NCI-H69 (cell line): Measurements from ENCODE around the gene CHIC2.

Source experiments
- DNase-seq: peaks from one replicate; lab custom pipeline; 2025; lab: John Stamatoyannopoulos, UW

The CHIC2 gene

GRCh38 chr4:54005475-54005874 lies 58.9 kb downstream of the CHIC2 start:
- no peak for DNase-seq

- no peak for DNase-seq
These were observed 59.9 kb downstream of the CHIC2 start for GRCh38 chr4:54004463-54004862.

- DNase-seq, result no peak
These were observed 62.6 kb downstream of the CHIC2 start for GRCh38 chr4:54001668-54002365.

- DNase-seq, result no peak
These were observed 66.5 kb downstream of the CHIC2 start for GRCh38 chr4:53997898-53998297.

GRCh38 chr4:53994382-53995102 lies 69.9 kb downstream of the CHIC2 start:
- DNase-seq, result no peak

GRCh38 chr4:53992785-53993184 lies 71.6 kb downstream of the CHIC2 start:
- DNase-seq, result no peak

GRCh38 chr4:53991821-53992220 lies 72.6 kb downstream of the CHIC2 start:
- DNase-seq, result no peak

GRCh38 chr4:53990641-53991040 lies 73.8 kb downstream of the CHIC2 start:
- DNase-seq, result no peak

GRCh38 chr4:53987761-53988171 lies 76.6 kb downstream of the CHIC2 start:
- no peak for DNase-seq

GRCh38 chr4:53986062-53986461 lies 78.3 kb downstream of the CHIC2 start:
- no peak for DNase-seq

- no peak for DNase-seq
These were observed 82.8 kb downstream of the CHIC2 start for GRCh38 chr4:53981567-53981966.

GRCh38 chr4:53981066-53981465 lies 83.3 kb downstream of the CHIC2 start:
- DNase-seq, result no peak

GRCh38 chr4:53974561-53974960 lies 89.8 kb downstream of the CHIC2 start:
- DNase-seq, result no peak

- no peak for DNase-seq
These were observed 96.4 kb downstream of the CHIC2 start for GRCh38 chr4:53967986-53968385.

- peak; percentile 66 for DNase-seq
These were observed 100.6 kb downstream of the CHIC2 start for GRCh38 chr4:53963781-53964180.

- DNase-seq, result no peak
These were observed 101.1 kb downstream of the CHIC2 start for GRCh38 chr4:53963336-53963735.

GRCh38 chr4:53962516-53963225 lies 101.7 kb downstream of the CHIC2 start:
- DNase-seq, result peak; percentile 35

GRCh38 chr4:53961351-53961750 lies 103.1 kb downstream of the CHIC2 start:
- DNase-seq, result no peak

GRCh38 chr4:53960843-53961242 lies 103.6 kb downstream of the CHIC2 start:
- DNase-seq, result no peak
